ENCODE data around the gene CLIC4.
A peak's percentile ranks its signal among the peaks of the same experiment; 100 is the strongest.
"Not testable (repeated sequence)": the region's sequence is repeated elsewhere in the genome, so short reads cannot be mapped to it uniquely, and the experiment has no call there.

The CLIC4 gene

DNA sequence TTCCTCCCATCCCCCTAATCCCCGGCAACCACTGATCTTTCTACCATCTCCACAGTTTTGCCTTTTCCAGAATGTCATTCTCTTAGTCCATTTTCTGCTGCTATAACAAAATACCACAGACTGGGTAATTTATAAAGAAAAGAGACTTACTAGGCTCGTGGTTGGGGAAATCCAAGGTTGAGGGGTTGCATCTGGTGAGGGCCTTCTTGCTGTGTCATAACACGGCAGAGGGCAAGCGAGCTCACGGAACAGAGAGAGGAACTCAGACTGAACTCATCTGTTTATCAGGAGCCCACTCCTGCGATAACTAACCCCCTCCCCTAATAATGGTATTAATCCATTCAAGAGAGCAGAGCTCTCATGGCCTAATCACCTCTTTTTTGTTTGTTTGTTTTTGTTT lies 132.8 kb downstream of the CLIC4 start:
- Histone ChIP-seq H3K9me3 (ENCODE audit: control insufficient read depth, low read length) (peaks cover 6% of the 10 kb centered on the region), H3K9ac (ENCODE audit: low read length) (no peak overlapping the region), H3K27me3 (replicated peaks; ENCODE audit: control insufficient read depth, insufficient read depth, low read length) (no peaks in the 10 kb centered on the region), H3K36me3 (ENCODE audit: control insufficient read depth, insufficient read depth, low read length, severe bottlenecking) (no peaks in the 10 kb centered on the region), H3K4me3 (ENCODE audit: low read length) (no peak overlapping the region), H3K4me1 (ENCODE audit: control insufficient read depth, insufficient read depth, low read length) (peaks cover 10% of the 10 kb centered on the region)
- DNase-seq (ENCODE audit: low read depth) = no peak

DNA sequence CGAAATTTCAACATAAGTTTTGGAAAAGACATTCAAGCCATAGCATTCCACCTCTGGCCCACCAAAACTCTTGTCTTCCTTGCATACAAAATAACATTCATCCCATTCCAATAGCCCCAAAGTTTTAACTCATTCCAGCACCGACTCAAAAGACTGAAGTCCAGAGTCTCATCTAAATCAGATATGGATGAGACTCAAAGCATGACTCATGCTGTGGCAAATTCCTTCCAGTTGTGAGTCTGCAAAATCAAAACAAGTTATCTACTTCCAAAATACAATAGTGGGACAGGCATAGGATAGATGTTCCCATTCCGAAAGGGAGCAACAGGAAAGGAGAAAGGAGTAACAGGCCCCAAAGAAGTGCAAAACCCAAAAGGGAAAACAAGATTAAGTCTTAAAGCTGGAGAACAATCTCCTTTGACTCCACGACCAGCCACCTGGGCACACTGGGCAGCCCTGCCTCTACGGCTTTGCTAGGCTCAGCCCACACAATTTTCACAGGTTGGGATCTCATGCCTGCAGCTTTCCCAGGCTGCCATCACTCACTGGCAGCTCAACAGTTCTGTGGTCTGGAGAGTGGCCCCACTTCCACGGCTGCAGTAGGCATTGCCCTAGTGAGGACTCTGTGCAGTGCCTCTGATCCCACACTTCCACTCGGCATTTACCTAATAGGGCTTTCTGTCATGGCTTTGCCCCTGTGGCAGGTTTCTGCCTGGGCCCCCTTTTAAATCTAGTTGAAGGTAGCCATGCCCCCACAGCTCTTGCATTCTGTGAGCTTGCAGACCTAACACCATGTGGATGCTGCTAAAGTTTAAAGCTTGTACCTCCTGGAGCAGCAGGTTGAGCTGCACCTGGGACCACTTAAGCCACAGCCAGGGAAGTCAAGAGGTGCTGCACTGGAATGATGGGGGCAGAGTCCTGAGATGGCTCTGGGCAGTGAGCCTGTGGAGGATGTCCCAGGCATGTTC lies 133.8 kb downstream of the CLIC4 start:
- peaks cover 13% of the 10 kb centered on the region for H3K9me3 ChIP-seq (ENCODE audit: control insufficient read depth, low read length)
- DNase-seq (ENCODE audit: low read depth) = peak; percentile 47
- no peak overlapping the region for H3K4me3 ChIP-seq (ENCODE audit: low read length)
- H3K4me1 ChIP-seq (ENCODE audit: control insufficient read depth, insufficient read depth, low read length) = peaks cover 10% of the 10 kb centered on the region
- no peak overlapping the region for H3K9ac ChIP-seq (ENCODE audit: low read length)
- no peaks in the 10 kb centered on the region for H3K36me3 ChIP-seq (ENCODE audit: control insufficient read depth, insufficient read depth, low read length, severe bottlenecking)
- H3K27me3 ChIP-seq (replicated peaks; ENCODE audit: control insufficient read depth, insufficient read depth, low read length) = no peaks in the 10 kb centered on the region

DNA sequence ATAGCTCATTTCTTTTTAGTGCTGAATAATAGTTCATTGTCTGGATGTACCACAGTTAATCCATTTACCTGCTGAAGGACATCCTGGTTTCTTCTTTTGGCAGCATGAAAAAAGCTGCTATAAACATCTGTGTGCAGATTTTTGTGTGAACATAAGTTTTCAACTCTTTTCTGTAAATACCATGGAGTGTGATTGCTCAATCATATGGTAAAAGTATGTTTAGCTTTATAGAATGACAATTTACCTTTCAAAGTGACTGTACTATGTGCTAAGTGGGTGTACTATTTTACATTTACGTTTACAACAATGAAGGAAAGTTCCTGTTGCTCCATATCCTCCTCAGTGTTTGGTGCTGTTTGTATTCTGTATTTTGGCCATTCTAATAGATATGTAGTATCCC lies 135.8 kb downstream of the CLIC4 start:
- H3K9ac ChIP-seq (ENCODE audit: low read length) = no peak overlapping the region
- no peaks in the 10 kb centered on the region for H3K36me3 ChIP-seq (ENCODE audit: control insufficient read depth, insufficient read depth, low read length, severe bottlenecking)
- no peak for DNase-seq (ENCODE audit: low read depth)
- no peaks in the 10 kb centered on the region for H3K27me3 ChIP-seq (replicated peaks; ENCODE audit: control insufficient read depth, insufficient read depth, low read length)
- peaks cover 13% of the 10 kb centered on the region for H3K9me3 ChIP-seq (ENCODE audit: control insufficient read depth, low read length)
- peaks cover 10% of the 10 kb centered on the region for H3K4me1 ChIP-seq (ENCODE audit: control insufficient read depth, insufficient read depth, low read length)
- H3K4me3 ChIP-seq (ENCODE audit: low read length) = no peak overlapping the region

DNA sequence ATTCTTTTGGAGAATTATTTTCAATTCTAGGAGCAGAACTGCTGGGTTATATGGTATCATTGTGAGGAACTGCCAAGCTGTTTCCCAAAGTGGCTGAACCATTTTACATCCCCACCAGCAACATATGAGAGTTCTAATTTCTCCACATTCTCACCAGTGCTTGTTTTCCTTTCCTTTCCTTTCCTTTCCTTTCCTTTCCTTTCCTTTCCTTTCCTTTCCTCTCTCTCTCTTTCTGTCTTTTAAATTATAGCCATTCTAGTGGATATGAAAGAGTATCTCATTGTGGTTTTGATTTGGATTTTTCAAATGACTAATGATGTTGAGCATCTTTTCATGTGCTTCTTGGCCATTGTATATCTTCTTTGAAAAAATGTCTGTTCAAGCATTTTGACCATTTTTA lies 139.5 kb downstream of the CLIC4 start:
- Histone ChIP-seq H3K9ac (ENCODE audit: low read length) (no peak overlapping the region), H3K4me3 (ENCODE audit: low read length) (no peak overlapping the region), H3K27me3 (replicated peaks; ENCODE audit: control insufficient read depth, insufficient read depth, low read length) (no peaks in the 10 kb centered on the region), H3K9me3 (ENCODE audit: control insufficient read depth, low read length) (peaks cover 13% of the 10 kb centered on the region), H3K4me1 (ENCODE audit: control insufficient read depth, insufficient read depth, low read length) (peaks cover 10% of the 10 kb centered on the region), H3K36me3 (ENCODE audit: control insufficient read depth, insufficient read depth, low read length, severe bottlenecking) (no peaks in the 10 kb centered on the region)
- no peak for DNase-seq (ENCODE audit: low read depth)

DNA sequence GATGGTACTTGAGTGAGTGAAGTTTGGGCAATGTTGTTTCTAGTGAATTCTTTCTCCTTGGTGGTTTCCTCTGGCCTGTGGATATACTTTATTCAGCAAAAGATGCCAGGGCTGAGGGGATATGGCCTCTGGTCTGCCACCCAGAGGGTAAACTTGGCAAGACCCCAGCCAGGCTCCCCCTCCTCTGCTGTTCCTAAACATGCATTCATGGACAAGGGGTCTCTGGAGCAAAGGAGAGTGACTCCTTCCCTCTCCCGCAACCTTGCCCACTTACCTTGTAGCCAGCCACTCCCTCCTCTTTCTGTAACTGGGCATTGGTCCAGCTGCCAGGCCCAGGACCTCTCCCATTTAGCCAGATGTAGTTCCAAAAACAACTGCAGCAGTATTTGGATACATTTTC lies 141.0 kb downstream of the CLIC4 start:
- Histone ChIP-seq H3K4me3 (ENCODE audit: low read length) (no peak overlapping the region), H3K36me3 (ENCODE audit: control insufficient read depth, insufficient read depth, low read length, severe bottlenecking) (no peaks in the 10 kb centered on the region), H3K4me1 (ENCODE audit: control insufficient read depth, insufficient read depth, low read length) (peaks cover 12% of the 10 kb centered on the region), H3K9ac (ENCODE audit: low read length) (no peak overlapping the region), H3K9me3 (ENCODE audit: control insufficient read depth, low read length) (peaks cover 7% of the 10 kb centered on the region), H3K27me3 (replicated peaks; ENCODE audit: control insufficient read depth, insufficient read depth, low read length) (no peaks in the 10 kb centered on the region)
- no peak for DNase-seq (ENCODE audit: low read depth)

DNA sequence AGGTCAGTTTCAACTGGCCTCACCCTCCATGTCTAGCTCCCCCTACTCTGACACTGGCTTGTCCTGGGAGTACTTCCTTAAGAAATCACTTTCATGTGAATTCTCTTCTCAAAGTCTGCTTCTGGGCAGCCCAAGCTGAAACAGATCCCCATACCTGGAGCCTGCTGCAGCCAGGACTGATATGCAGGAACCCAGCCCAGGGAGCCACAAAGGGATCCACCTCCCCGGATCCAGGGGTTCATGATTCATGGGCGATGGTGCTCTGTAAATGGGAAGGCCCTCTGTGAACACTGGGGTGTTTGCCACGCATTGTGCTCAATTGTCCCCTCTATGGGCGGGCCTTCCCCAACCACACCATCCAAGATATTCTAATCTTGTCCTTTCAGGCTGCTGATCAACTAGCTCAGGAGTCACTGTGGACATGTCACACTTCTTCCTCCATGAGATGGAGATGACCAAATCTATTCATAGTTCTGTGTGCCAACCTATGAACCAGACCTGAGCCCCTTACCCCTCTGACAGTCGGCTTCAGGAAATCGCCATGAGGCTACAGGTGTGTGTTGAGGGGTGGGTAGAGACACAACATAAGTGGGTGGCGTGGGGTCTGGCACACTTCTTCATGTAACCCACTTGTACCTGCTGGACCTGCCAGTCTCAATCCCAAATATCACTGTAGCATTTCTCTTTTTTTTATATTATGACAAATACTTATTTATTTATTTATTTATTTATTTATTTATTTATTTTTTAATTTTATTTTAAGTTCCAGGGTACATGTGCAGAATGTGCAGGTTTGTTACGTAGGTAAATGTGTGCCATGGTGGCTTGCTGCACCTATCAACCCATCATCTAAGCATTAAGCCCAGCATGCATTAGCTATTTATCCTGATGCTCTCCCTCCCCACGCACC lies 143.1 kb downstream of the CLIC4 start:
- H3K4me3 ChIP-seq (ENCODE audit: low read length) = no peak overlapping the region
- H3K9me3 ChIP-seq (ENCODE audit: control insufficient read depth, low read length) = peaks cover 5% of the 10 kb centered on the region
- no peak for DNase-seq (ENCODE audit: low read depth)
- peaks cover 12% of the 10 kb centered on the region for H3K4me1 ChIP-seq (ENCODE audit: control insufficient read depth, insufficient read depth, low read length)
- no peaks in the 10 kb centered on the region for H3K27me3 ChIP-seq (replicated peaks; ENCODE audit: control insufficient read depth, insufficient read depth, low read length)
- no peaks in the 10 kb centered on the region for H3K36me3 ChIP-seq (ENCODE audit: control insufficient read depth, insufficient read depth, low read length, severe bottlenecking)
- H3K9ac ChIP-seq (ENCODE audit: low read length) = no peak overlapping the region

DNA sequence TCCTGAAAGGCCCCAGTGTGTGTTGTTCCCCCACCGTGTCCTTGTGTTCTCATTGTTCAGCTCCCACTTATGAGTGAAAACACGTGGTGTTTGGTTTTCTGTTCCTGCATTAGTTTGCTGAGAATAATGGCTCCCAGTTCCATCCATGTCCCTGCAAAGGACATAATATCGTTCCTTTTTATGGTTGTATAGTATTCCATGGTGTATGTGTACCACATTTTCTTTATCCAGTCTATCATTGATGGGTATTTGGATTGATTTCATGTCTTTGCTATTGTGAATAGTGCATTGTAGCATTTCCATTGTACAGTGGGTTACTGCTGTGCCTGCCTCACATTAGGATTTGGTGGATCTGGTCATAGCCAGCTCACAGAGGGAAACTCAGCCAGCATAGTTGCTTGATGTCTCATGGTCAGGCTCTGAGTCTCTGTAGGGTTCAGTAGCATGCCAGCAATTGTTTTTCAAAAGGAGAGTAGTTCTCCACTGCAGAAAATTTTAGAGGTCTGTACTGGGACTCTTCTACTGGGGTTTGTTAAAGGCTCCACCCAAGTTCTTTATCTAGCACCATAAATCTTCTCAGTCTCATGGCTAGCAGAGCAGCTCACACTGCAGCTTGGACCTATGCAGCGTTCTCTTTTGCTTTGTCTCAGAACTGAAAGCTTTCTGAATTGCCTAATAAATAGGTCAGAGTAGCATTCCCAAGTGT lies 143.9 kb downstream of the CLIC4 start:
- Histone ChIP-seq H3K36me3 (ENCODE audit: control insufficient read depth, insufficient read depth, low read length, severe bottlenecking) (no peaks in the 10 kb centered on the region), H3K4me3 (ENCODE audit: low read length) (peak overlapping the region; percentile 15), H3K4me1 (ENCODE audit: control insufficient read depth, insufficient read depth, low read length) (peaks cover 12% of the 10 kb centered on the region), H3K9ac (ENCODE audit: low read length) (peak overlapping the region; percentile 4), H3K9me3 (ENCODE audit: control insufficient read depth, low read length) (no peaks in the 10 kb centered on the region), H3K27me3 (replicated peaks; ENCODE audit: control insufficient read depth, insufficient read depth, low read length) (no peaks in the 10 kb centered on the region)
- peak; percentile 48 for DNase-seq (ENCODE audit: low read depth)

DNA sequence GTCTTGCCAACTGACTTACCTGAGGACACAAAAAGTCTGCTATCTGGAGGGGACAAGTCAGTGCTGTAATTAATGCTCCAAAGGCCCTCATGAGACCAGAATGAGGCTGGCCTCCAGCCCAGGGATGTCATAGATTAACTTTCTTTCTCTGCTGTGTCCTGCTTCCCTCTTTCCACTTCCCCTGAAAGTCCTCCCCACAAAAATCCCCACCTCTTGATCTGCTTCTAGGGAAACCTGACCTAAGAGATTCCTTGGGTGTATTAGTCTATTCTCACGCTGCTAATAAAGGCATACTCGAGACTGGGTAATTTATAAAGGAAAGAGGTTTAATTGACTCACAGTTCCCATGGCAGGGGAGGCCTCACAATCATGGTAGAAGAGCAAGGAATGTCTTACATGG lies 145.6 kb downstream of the CLIC4 start:
- DNase-seq (ENCODE audit: low read depth) = no peak
- Histone ChIP-seq H3K9ac (ENCODE audit: low read length) (no peak overlapping the region), H3K27me3 (replicated peaks; ENCODE audit: control insufficient read depth, insufficient read depth, low read length) (no peaks in the 10 kb centered on the region), H3K9me3 (ENCODE audit: control insufficient read depth, low read length) (no peaks in the 10 kb centered on the region), H3K4me1 (ENCODE audit: control insufficient read depth, insufficient read depth, low read length) (peaks cover 12% of the 10 kb centered on the region), H3K4me3 (ENCODE audit: low read length) (no peak overlapping the region), H3K36me3 (ENCODE audit: control insufficient read depth, insufficient read depth, low read length, severe bottlenecking) (no peaks in the 10 kb centered on the region)

DNA sequence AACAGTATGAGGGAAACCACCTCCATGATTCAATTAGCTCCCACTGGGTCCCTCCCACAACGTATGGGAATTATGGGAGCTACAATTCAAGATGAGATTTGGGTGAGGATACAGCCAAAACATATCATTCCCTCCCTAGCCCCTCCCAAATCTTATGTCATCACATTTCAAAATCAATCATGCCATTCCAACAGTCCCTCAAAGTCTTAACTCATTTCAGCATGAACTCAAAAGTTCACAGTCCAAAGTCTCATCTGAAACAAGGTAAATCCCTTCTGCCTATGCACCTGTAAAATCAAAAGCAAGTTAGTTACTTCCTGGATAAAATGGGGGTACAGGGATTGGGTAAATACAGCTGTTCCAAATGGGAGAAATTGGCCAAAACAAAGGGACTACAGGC lies 146.1 kb downstream of the CLIC4 start:
- H3K27me3 ChIP-seq (replicated peaks; ENCODE audit: control insufficient read depth, insufficient read depth, low read length); H3K9ac ChIP-seq (ENCODE audit: low read length); H3K36me3 ChIP-seq (ENCODE audit: control insufficient read depth, insufficient read depth, low read length, severe bottlenecking); DNase-seq (ENCODE audit: low read depth); H3K9me3 ChIP-seq (ENCODE audit: control insufficient read depth, low read length); H3K4me3 ChIP-seq (ENCODE audit: low read length): not testable (repeated sequence)
- H3K4me1 ChIP-seq (ENCODE audit: control insufficient read depth, insufficient read depth, low read length) = peaks cover 12% of the 10 kb centered on the region

DNA sequence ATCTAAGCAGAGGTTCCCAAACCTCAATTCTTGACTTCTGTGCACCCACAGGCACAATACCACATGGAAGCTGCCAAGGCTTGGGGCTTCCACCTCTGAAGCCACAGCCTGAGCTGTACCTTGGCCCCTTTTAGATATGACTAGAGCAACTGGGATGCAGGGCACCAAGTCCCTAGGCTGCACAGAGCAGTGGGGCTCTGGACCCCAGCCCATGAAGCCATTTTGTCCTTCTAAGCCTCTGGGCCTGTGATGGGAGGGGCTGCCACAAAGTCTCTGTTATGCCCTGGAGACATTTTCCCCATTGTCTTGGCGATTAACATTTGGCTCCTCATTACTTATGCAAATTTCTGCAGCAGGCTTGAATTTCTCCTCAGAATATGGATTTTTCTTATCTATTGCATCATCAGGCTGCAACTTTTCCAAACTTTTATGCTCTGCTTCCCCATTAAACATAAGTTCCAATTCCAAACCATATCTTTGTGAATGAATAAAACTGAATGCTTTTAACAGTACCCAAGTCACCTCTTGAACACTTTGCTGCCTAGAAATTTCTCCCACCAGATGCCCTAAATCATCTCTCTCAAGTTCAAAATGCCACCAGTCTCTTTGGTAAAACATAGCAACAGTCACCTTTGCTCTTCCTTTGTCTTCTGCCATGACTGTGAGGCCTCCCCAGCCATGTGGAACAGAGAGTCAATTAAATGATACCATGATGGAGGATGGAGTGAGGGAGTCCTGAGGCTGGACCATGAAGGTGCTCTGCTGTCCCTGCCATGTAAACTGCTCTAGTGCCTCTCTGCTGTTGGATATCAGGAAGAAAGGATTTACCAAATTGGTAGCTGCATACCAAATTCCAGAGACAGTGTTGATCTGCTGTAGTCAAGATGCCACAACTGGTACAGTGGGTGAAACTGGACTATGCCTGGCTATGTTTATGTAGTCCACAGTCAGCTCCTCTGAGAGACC lies 147.2 kb downstream of the CLIC4 start:
- DNase-seq (ENCODE audit: low read depth) = no peak
- Histone ChIP-seq H3K4me1 (ENCODE audit: control insufficient read depth, insufficient read depth, low read length) (peaks cover 12% of the 10 kb centered on the region), H3K9me3 (ENCODE audit: control insufficient read depth, low read length) (no peaks in the 10 kb centered on the region), H3K27me3 (replicated peaks; ENCODE audit: control insufficient read depth, insufficient read depth, low read length) (no peaks in the 10 kb centered on the region), H3K9ac (ENCODE audit: low read length) (no peak overlapping the region), H3K36me3 (ENCODE audit: control insufficient read depth, insufficient read depth, low read length, severe bottlenecking) (no peaks in the 10 kb centered on the region), H3K4me3 (ENCODE audit: low read length) (no peak overlapping the region)

Data from adipocyte (in vitro differentiated cells).